Kidney tubule cell (primary cell): ENCODE results near the gene ZNF821.
A peak's percentile ranks its signal among the peaks of the same experiment; 100 is the strongest.
"Not testable (repeated sequence)": the region's sequence is repeated elsewhere in the genome, so short reads cannot be mapped to it uniquely, and the experiment has no call there.

Experiments used
- DNase-seq: peaks from one replicate; pipeline ENCODE4 v3.0.0-alpha.2; 2018; ENCODE audit warnings: low spot score

Gene ZNF821

DNA sequence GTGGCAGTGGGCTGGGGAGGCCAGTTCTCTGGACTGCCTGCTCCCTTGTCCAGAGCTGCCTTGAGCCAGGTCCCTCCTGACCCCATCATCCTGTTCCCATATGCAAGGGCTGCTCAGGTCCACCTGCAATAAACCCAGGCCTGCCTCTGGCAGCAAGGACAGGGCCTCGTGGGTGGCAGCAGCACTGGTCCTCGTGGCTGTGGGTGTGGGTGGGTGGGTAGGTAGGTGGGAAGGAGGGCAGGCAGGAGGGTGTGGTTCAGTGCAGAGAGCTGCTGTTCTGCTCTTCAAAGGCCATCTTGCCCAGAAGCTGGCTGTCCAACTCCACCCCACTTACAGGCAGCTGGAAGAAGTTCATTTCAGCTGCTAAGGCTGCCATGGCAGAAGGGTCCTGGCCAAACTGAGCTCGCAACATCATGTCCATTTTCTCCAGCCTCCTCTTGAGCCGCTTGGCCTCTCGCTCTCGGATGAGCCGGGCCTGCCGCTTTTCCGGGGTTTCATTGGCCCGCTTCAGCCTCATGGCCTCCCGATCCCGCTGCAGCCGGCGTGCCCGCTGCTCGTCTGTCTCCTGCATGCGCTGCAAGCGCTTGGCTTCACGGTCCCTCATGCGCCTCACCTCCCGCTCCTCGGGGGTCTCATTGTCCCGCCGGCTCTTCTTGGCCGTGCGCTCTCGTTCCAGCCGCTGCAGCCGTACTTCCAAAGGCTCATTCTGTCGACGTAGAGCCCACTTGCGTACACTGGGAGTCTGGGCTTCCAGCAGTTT lies 24.0 kb downstream of the ZNF821 start:
- no peak for DNase-seq

- DNase-seq = peak; percentile 30
These were observed 27.9 kb downstream of the ZNF821 start for GRCh38 chr16:71855937-71856662.

DNA sequence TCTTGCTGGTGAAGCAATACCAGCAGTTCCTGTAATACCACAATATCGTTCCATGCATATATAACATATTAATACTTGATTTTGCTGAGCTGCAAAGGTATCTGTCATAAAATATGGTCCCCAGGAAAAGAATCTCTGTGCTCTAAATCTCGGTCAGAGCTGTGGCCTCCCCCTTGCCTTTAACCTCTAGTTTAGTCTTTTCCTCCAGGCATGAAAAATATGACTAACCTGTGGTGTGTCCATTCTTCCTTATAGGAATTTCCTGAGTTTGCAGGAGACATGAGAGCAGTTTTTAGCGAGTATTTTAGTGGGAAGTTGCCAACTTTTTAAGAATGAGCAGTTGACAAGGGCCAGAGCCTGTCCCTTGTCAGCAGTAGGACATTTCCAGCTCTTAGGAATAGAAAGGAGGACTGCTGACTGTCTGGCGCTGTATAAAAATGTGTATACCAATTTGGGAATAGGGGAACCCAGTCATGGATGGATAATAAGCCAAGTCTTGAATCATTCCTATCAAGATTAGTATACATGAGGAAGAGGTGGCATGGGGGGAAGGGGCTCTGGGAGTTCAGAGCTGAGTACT lies 29.5 kb downstream of the ZNF821 start:
- peak; percentile 83 for DNase-seq

GRCh38 chr16:71853413-71853812 lies 30.6 kb downstream of the ZNF821 start:
- no peak for DNase-seq

GRCh38 chr16:71852561-71852960 lies 31.4 kb downstream of the ZNF821 start:
- DNase-seq = no peak

GRCh38 chr16:71852158-71852557 lies 31.8 kb downstream of the ZNF821 start:
- DNase-seq = no peak

DNA sequence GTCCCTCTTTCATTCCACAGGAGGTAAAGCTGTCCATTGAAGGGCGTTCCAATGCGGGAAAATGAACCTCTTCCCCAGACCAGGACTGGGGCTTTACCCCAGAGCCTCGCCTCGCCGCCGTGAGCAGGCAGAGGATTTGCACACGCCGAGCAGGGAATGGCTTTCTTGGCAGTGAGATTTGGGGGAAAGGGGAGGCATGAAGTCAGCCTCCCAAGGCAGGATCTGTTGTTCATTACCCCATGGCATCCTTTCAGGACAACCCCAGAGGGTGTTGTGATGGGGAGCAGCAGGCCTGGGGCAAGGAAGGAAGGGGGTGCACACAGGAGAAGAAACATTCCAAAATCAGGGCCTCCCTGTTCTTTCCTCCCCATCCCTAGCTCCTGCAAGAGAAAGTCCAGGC lies 32.2 kb downstream of the ZNF821 start:
- DNase-seq = no peak

DNA sequence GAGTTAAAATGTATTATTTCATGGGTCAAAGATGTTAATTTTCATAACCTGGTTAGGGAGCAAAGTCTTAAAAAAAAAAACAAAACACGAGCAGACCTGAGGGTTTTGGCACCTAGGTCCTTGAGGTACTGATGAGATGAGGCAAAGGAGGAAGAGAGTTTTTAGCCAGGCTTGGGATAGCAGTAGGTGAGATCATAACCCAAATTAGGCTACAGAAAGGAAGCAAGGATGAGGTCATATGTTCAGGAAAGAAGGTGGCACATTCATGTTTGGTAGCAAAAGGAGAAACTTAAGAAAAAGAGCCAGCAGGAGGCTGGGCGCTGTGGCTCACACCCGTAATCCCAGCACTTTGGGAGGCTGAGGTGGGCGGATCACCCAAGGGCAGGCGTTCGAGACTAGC lies 35.4 kb downstream of the ZNF821 start:
- DNase-seq = peak; percentile 64

DNA sequence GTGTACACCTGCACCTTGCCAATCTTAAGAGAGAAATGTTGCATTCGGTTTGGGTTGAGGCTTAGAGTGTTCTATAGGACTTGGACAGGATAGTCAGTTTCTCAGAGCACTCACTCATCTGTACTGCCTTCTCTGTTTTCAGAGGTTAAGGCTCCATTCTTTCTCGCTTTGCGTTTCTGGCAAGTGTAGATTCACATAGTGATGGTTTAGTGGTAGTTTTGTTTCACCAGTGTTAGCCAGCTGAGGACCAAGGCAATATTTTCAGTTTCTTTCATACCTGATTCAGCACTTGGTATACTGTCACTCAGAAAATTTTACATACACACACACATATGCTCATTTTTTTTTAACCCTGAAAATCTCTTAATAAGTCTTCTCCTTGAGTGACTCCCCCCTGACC lies 36.9 kb downstream of the ZNF821 start:
- DNase-seq = no peak

- no peak for DNase-seq
These were observed 37.6 kb downstream of the ZNF821 start for GRCh38 chr16:71846431-71846830.

- DNase-seq = peak; percentile 92
These were observed 38.1 kb downstream of the ZNF821 start, which contains the start of gene ATXN1L for GRCh38 chr16:71845639-71846430. ATXN1L (plus strand) TSS chr16:71845976; CDS start chr16:71849741, 3,765 bp downstream.

GRCh38 chr16:71843572-71843971 lies 40.4 kb downstream of the ZNF821 start:
- peak; percentile 30 for DNase-seq

DNA sequence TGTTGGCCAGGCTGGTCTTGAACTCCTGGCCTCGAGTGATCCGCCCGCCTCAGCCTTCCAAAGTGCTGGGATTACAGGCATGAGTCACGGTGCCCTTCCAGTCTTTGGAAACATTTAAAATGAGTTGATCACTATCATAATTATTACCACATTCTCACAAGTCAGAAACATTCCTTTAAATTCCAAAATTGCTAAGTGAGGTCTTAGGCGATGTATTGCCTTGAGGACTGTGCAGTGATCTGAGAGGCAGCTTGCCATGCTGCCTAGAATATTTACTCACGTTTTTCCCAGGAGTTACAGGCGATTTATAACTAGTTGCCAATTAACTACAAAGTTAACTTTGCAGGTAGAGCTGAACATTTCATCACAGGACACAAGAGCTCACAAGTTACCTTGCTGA lies 43.9 kb downstream of the ZNF821 start:
- no peak for DNase-seq

DNA sequence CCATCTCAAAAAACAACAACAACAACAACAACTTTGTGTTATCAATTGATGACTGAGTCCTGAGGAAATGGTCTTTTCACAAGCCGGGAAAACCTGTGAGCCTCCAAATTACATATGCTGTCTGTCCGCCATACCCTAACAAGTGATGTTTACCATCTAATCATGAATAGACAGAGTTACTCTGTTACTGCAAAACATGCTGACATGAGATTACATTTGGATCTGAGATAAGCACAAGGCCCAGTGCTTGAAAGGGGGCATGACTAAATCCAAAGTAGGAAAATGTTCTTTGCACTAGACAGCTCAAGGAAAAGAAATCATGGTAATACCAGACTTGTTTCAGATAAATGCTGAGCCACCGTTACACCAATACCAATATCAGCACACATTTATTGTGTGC lies 46.8 kb downstream of the ZNF821 start:
- DNase-seq = no peak

DNA sequence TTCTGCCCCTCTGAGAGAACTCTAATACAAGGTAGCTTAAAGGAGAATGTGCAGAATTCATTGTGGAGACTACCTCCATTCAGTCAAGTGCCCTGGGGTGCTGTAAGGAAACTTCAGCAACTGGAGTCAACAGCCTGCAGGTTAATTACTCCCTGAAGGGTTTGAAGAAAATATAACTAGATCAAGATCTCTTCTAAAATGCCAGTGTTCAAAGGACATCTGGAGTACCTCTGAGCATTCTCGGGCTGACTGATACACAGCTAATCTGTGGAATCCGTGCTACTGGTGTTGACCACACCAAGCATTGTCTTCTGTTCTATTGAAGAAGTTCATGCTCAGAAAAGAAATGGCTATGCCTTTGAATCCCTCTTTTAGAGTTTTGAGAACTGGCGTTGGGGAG lies 49.7 kb downstream of the ZNF821 start:
- no peak for DNase-seq

DNA sequence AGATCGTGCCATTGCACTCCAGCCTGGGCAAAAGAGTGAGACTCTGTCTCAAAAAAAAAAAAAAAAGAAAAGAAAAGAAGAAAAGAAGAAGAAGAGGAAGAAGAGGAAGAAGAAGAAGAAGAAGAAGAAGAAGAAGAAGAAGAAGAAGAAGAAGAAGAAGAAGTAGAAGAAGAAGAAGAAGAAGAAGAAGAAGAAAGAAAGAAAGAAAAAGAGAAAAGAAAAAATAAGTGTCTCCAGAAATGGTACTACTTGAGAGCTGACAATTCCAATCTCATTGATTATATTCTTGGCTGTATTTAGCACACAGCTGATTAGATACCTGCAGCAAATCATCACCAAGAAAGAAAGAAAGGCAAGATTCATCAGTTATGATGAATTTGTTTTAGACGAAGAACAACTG lies 51.9 kb downstream of the ZNF821 start:
- DNase-seq = not testable (repeated sequence)

DNA sequence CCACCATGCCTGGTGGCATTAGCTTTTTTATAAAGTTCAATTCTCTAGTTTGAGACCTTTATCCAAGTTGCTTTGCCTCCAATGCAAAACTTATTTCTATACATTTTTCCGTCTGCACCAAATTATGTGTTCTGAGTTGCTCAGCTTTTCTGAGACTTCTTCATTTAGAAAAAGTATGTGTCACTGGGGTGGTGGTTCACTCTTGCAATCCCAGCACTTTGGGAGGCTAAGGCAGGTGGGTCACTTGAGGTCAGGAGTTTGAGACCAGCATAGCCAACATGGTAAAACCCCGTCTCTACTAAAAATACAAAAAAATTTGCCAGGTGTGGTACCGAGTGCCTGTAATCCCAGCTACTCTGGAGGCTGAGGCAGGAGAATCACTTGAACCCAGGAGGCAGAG lies 52.3 kb downstream of the ZNF821 start:
- DNase-seq = not testable (repeated sequence)

GRCh38 chr16:71830359-71830758 lies 53.6 kb downstream of the ZNF821 start:
- no peak for DNase-seq

DNA sequence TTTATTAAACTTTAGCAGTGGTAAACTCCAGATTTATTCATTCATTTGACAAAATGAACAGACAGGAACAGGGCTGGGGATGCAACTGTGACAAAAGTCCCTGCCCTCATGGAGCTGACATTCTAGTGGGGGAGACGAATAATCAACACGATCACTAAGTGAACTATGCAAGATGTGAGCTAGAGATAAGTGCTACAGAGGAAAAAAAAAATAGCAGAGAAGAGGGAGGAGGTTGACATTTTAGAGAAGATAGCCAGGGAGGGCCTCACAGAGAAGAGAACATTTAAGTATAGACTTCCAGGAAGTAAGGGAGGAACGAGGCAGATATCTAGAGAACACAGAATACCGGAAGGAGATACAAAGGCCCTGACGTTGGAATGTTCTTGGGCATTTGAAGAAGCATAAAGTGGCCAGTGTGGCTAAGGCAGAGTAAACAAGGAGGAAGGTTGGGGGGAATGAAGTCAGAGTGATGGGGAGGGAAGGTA lies 57.4 kb downstream of the ZNF821 start:
- no peak for DNase-seq

- DNase-seq = not testable (repeated sequence)
These were observed 66.9 kb downstream of the ZNF821 start for GRCh38 chr16:71817155-71817500.

DNA sequence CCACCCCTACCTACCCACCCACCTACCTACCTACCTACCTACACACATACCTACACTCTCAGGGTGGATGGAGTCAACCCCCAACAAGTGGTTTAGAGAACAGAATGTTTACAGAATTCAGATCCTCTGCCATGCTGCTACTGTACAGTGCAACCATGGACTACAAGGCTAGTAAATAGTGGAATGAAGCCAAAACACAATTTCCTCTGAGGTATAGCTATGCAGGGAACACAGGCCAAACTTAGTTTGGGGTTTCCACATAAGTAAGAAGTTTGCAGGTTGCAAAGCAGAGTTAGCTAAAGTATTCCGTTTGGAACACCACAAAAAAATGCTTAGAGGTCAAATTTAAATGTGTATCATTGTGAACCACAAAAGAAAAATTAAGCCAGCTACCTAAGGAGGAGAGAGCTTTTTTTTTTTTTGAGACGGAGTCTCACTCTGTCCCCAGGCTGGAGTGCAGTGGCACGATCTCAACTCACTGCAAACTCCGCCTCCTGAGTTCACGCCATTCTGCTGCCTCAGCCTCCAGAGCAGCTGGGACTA lies 72.7 kb downstream of the ZNF821 start:
- no peak for DNase-seq

DNA sequence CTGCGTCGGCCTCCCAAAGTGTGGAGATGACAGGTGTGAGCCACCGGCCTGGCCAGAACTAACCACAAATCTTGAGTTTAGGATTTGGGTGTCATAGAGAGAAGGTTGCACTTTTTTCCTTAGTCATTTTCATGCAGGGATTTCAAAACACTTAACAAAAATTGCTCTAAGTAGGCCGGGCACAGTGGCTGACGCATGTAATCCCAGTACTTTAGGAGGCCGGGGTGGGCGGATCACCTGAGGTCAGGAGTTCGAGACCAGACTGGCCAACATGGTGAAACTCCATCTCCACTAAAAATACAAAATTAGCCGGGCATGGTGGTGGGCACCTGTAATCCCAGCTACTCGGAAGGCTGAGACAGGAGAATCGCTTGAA lies 73.8 kb downstream of the ZNF821 start:
- DNase-seq = not testable (repeated sequence)
